Thyroid gland (tissue), 4 donors: ENCODE results near the gene CHST12. TPM values are rescaled to one million over a fixed set of nuclear protein-coding genes. Genes with fewer than 3 reads are reported as not detected.
"Not testable (repeated sequence)": the region's sequence is repeated elsewhere in the genome, so short reads cannot be mapped to it uniquely, and the experiment has no call there.

Experiments used
- DNase-seq, 2 donors: peaks; one replicate each; pipeline ENCODE4 v3.0.0-alpha.2; 2019
- H3K27ac ChIP-seq, 3 donors: fragments of 200-600 bp; sonication (generic); 1 replicate in 2 of 3; 2 replicates in 1 of 3; pipeline ENCODE4 v1.5.1; 2016 to 2019; ENCODE audit warnings: mild to moderate bottlenecking in 1 of 3, moderate library complexity in 1 of 3
- H3K27me3 ChIP-seq: fragments of 200-600 bp; sonication (generic); one replicate; pipeline ENCODE4 v1.5.1; 2019
- H3K36me3 ChIP-seq, 2 donors: fragments of 200-600 bp; sonication (generic); one replicate each; pipeline ENCODE4 v1.5.1; 2016 to 2019
- H3K4me1 ChIP-seq, 2 donors: fragments of 200-600 bp; sonication (generic); one replicate each; pipeline ENCODE4 v1.5.1; 2017 to 2019
- H3K4me3 ChIP-seq, 3 donors: fragments of 200-600 bp; sonication (generic); replicated peaks in 1 of 3; 1 replicate in 2 of 3; 2 replicates in 1 of 3; pipeline ENCODE4 v1.5.1; 2016; ENCODE audit warnings: mild to moderate bottlenecking in 1 of 3
- H3K9me3 ChIP-seq: fragments of 200-600 bp; sonication (generic); one replicate; pipeline ENCODE4 v1.5.1; 2017
- POLR2A ChIP-seq, 2 donors: fragments of 450-650 bp; IDR thresholded peaks; one replicate each; pipeline ENCODE4 v1.6.1; 2017; ENCODE audit warnings: antibody characterized with exemption in 2 of 2, mild to moderate bottlenecking in 2 of 2, moderate library complexity in 1 of 2
- WGBS, 2 donors: methylation state at CpG; one replicate each; pipeline ENCODE4 v1.1.5; 2017; 5-methylcytosine and 5-hydroxymethylcytosine counted together
- intact Hi-C: fragments of 100-400 bp; cut with DNase I; formaldehyde crosslinking; loops from one replicate; pipeline ENCODE4 v1.15.1; 2023
- total RNA-seq, 4 donors: library from RNA; depleted of rRNA; stranded (reverse); fragments of >200 nt; gene quantifications; one replicate each; pipeline ENCODE4 v1.2.3, GENCODE V29; 2016
- TF ChIP-seq, protein P1 (sequence below), 6 experiments: fragments of 200-600 bp in 3 of 6; fragments of 450-650 bp in 3 of 6; sonication (generic) in 3 of 6; IDR thresholded peaks; one replicate each; pipeline ENCODE4 v1.5.1; 2016 to 2019; ENCODE audit warnings: antibody characterized with exemption in 6 of 6, mild to moderate bottlenecking in 2 of 6, inconsistent platforms in 1 of 6, moderate library complexity in 1 of 6

Gene CHST12
- total RNA-seq, 4 donors from 2014 or later = 15.3 to 24.2 (median 19.2) TPM

DNA sequence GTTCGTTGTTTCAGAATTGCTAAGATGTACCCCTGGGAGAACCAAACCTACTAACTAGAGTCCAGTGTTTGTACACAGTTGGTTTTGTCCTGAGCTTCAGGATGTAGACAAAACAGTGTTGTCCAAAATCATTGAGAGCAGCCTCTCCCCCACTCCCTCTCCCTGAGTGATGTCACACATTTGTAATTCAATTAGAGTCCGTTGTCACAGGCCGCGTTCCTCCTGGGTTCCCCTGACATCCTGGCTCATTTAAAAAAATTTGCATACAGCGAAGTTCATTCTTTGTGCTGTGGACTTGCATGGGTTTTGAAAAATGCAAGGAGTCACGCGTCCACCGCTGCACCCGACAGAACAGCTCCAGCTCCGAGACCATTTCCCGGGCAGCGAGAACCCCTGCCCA is 62.5 kb downstream of the CHST12 start:
- no peak for DNase-seq
- H3K9me3 ChIP-seq = no peaks in the 10 kb centered on the region
- no peak overlapping the region for H3K4me3 ChIP-seq
- TF ChIP-seq, protein P1, sequence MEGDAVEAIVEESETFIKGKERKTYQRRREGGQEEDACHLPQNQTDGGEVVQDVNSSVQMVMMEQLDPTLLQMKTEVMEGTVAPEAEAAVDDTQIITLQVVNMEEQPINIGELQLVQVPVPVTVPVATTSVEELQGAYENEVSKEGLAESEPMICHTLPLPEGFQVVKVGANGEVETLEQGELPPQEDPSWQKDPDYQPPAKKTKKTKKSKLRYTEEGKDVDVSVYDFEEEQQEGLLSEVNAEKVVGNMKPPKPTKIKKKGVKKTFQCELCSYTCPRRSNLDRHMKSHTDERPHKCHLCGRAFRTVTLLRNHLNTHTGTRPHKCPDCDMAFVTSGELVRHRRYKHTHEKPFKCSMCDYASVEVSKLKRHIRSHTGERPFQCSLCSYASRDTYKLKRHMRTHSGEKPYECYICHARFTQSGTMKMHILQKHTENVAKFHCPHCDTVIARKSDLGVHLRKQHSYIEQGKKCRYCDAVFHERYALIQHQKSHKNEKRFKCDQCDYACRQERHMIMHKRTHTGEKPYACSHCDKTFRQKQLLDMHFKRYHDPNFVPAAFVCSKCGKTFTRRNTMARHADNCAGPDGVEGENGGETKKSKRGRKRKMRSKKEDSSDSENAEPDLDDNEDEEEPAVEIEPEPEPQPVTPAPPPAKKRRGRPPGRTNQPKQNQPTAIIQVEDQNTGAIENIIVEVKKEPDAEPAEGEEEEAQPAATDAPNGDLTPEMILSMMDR (IDR thresholded peaks at IDR 0.05) = no peak
- no peak for TF ChIP-seq POLR2A (IDR thresholded peaks at IDR 0.05)
- H3K27ac ChIP-seq = no peak overlapping the region
- H3K27me3 ChIP-seq = no peaks in the 10 kb centered on the region
- intact Hi-C loops = no loop called here
- H3K36me3 ChIP-seq = no peaks in the 10 kb centered on the region
- peaks cover 2 to 6% of the 10 kb centered on the region in 2 donors for H3K4me1 ChIP-seq
- WGBS, 2 donors = 74 to 80% methylated on average over 12 of the region's 12 CpGs

GRCh38 chr7:2466675-2467074 is 63.3 kb downstream of the CHST12 start:
- Histone ChIP-seq H3K4me3 (no peak overlapping the region), H3K36me3 (no peaks in the 10 kb centered on the region), H3K4me1 (peaks cover 2 to 11% of the 10 kb centered on the region in 2 donors), H3K9me3 (no peaks in the 10 kb centered on the region), H3K27ac (no peak overlapping the region), H3K27me3 (no peaks in the 10 kb centered on the region)
- 90 to 95% methylated on average over 10 of the region's 10 CpGs for WGBS, 2 donors
- intact Hi-C loops = no loop called here
- TF ChIP-seq, protein P1 (IDR thresholded peaks at IDR 0.05) = no peak
- TF ChIP-seq POLR2A (IDR thresholded peaks at IDR 0.05) = no peak
- no peak for DNase-seq

DNA sequence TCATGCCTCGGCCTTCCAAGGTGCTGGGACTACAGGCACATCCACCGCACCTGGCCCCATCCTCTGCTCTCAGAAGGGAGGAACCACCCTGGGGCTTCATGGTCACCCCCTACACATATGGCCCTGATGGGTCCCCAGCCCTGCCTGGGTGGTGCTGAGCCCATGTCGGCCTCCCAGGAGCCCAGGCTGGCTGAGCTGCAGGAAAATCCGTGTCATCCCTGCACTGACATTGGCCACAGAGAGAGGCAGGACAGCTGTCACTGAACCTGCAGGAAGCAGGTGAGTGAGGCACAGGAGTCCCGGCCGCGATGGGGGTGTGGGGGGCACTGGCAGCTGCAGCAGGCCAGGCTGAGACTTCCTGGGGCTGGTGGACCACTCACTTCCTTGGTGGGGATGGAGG is 64.8 kb downstream of the CHST12 start:
- no peaks in the 10 kb centered on the region for H3K36me3 ChIP-seq
- H3K27ac ChIP-seq = no peak overlapping the region
- DNase-seq = no peak
- H3K4me1 ChIP-seq = peaks cover 2 to 12% of the 10 kb centered on the region in 2 donors
- 71 to 83% methylated on average over 4 to 6 of the region's 7 CpGs for WGBS, 2 donors
- H3K9me3 ChIP-seq = no peaks in the 10 kb centered on the region
- H3K4me3 ChIP-seq = no peak overlapping the region
- intact Hi-C loops = no loop called here
- TF ChIP-seq POLR2A (IDR thresholded peaks at IDR 0.05) = no peak
- TF ChIP-seq, protein P1 (IDR thresholded peaks at IDR 0.05) = no peak
- no peaks in the 10 kb centered on the region for H3K27me3 ChIP-seq

- H3K27ac ChIP-seq, H3K4me3 ChIP-seq, DNase-seq, intact Hi-C loops, H3K27me3 ChIP-seq, H3K9me3 ChIP-seq, H3K36me3 ChIP-seq: not testable (repeated sequence)
- WGBS, 2 donors = 83 to 86% methylated on average over 9 of the region's 9 CpGs
- H3K4me1 ChIP-seq = peaks cover 2 to 12% of the 10 kb centered on the region in 2 donors
Observed at GRCh38 chr7:2469460-2470203, 66.2 kb downstream of the CHST12 start.

GRCh38 chr7:2470204-2471021 is 67.0 kb downstream of the CHST12 start:
- TF ChIP-seq, protein P1 (IDR thresholded peaks at IDR 0.05) = no peak
- TF ChIP-seq POLR2A (IDR thresholded peaks at IDR 0.05) = no peak
- Histone ChIP-seq H3K27me3 (no peaks in the 10 kb centered on the region), H3K4me1 (peaks cover 2 to 12% of the 10 kb centered on the region in 2 donors), H3K36me3 (no peaks in the 10 kb centered on the region), H3K4me3 (no peak overlapping the region), H3K27ac (no peak overlapping the region), H3K9me3 (no peaks in the 10 kb centered on the region)
- DNase-seq = no peak
- intact Hi-C loops = no loop called here
- 85% methylated on average over 16 to 17 of the region's 19 CpGs for WGBS, 2 donors
